Testis (tissue), 2 donors: ENCODE measurements around the gene ITPKB.

Experiments
- CTCF ChIP-seq, 3 experiments: fragments of 450-650 bp in 2 of 3; fragments of 200-600 bp in 1 of 3; sonication (generic) in 1 of 3; IDR thresholded peaks; one replicate each; pipeline ENCODE4 v1.5.1; 2016 to 2019; ENCODE audit warnings: antibody characterized with exemption in 3 of 3, mild to moderate bottlenecking in 2 of 3, moderate library complexity in 1 of 3
- POLR2A ChIP-seq: fragments of 450-650 bp; IDR thresholded peaks from one replicate; pipeline ENCODE4 v1.6.1; 2017; ENCODE audit warnings: antibody characterized with exemption, mild to moderate bottlenecking, moderate library complexity

- TF ChIP-seq POLR2A, result no peak
- no peak for TF ChIP-seq CTCF (IDR thresholded peaks at IDR 0.05)
Measured at GRCh38 chr1:226708967-226709396, 30.1 kb downstream of the ITPKB start.
